ENCODE data around the gene PNP.

GRCh38 chr14:20469890-20470602 lies 840 bp downstream of the PNP start:
- TF ChIP-seq POLR2AphosphoS5 (IDR thresholded peaks at IDR 0.05; ENCODE audit: low read depth, low read length) = no peak
- no peak for TF ChIP-seq POLR2A (IDR thresholded peaks at IDR 0.05; ENCODE audit: low read depth, low read length)
- TF ChIP-seq TAF1 (IDR thresholded peaks at IDR 0.05; ENCODE audit: low read depth, low read length) = no peak

Data from GM12891 (cell line).